WI38 (cell line): Measurements from ENCODE around the gene CLCN3.
"Not testable (repeated sequence)": the region's sequence is repeated elsewhere in the genome, so short reads cannot be mapped to it uniquely, and the experiment has no call there.

Source experiments
- H3K4me3 ChIP-seq: 2 replicates; pipeline ENCODE4 v1.5.1; 2011; ENCODE audit warnings: low read depth, mild to moderate bottlenecking, control low read depth, low read length
- TF ChIP-seq, protein P1 (sequence below): IDR thresholded peaks from 2 replicates; pipeline ENCODE4 v1.5.1; 2012; ENCODE audit warnings: low read depth, mild to moderate bottlenecking, control low read depth, low read length

CLCN3 gene

DNA sequence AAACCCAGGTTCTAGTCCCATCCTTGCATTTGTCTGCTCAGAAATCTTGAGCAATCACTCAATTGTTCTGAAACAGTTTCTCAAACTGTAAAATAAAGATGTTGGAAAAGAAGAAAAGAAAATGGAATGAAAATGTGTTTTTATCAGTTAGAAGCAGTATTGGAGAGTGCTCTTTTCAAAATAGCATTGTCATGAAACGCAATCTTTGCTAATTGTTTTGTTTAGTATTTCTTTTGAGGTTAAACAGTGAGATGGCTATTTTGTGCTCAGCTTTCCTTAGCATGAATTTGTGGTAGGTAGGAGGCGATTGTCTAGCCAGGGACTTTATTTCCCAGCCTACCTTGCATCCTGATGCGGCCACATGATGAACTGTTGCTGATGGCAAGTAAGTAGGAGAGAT, 148.0 kb downstream of the CLCN3 start:
- TF ChIP-seq, protein P1, sequence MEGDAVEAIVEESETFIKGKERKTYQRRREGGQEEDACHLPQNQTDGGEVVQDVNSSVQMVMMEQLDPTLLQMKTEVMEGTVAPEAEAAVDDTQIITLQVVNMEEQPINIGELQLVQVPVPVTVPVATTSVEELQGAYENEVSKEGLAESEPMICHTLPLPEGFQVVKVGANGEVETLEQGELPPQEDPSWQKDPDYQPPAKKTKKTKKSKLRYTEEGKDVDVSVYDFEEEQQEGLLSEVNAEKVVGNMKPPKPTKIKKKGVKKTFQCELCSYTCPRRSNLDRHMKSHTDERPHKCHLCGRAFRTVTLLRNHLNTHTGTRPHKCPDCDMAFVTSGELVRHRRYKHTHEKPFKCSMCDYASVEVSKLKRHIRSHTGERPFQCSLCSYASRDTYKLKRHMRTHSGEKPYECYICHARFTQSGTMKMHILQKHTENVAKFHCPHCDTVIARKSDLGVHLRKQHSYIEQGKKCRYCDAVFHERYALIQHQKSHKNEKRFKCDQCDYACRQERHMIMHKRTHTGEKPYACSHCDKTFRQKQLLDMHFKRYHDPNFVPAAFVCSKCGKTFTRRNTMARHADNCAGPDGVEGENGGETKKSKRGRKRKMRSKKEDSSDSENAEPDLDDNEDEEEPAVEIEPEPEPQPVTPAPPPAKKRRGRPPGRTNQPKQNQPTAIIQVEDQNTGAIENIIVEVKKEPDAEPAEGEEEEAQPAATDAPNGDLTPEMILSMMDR, result no peak
- H3K4me3 ChIP-seq, result no peak overlapping the region

GRCh38 chr4:169770416-169770815, 150.0 kb downstream of the CLCN3 start:
- TF ChIP-seq, protein P1, result no peak

GRCh38 chr4:169771556-169772080, 151.2 kb downstream of the CLCN3 start:
- not testable (repeated sequence) for H3K4me3 ChIP-seq

More at GRCh38 chr4:169770416-169770815, 150.0 kb downstream of the CLCN3 start:
- H3K4me3 ChIP-seq, result no peak overlapping the region
